Activated naive CD8-positive, alpha-beta T cell treated with anti-CD3 and anti-CD28 coated beads, Interleukin-2, amount 50 U/mL, for 16 hours (primary cell): ENCODE results near the gene PDE8A.
"Not testable (repeated sequence)": the region's sequence is repeated elsewhere in the genome, so short reads cannot be mapped to it uniquely, and the experiment has no call there.

Experiments used
- DNase-seq: peaks from one replicate; pipeline ENCODE4 v3.0.0-alpha.2; 2020; ENCODE audit warnings: low read depth, low spot score

Gene PDE8A

DNA sequence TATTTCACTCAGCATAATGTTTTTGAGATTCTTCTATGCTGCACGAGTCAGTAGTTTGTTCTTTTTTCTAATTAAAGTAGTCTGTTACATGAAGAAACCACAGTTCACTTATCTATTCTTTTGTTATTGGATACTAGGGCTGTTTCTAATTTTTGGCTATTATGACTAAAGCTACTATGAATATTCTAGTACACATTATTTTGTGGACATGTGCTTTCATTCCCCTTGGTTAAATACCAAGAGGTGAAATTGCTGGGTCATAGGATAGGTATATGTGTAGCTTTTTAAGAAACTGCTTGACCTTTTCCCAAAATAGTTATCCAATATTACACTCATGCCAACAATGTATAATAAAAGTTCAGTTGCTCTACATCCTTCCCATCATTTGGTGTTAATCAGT, 8.9 kb downstream of the PDE8A start:
- no peak for DNase-seq

DNA sequence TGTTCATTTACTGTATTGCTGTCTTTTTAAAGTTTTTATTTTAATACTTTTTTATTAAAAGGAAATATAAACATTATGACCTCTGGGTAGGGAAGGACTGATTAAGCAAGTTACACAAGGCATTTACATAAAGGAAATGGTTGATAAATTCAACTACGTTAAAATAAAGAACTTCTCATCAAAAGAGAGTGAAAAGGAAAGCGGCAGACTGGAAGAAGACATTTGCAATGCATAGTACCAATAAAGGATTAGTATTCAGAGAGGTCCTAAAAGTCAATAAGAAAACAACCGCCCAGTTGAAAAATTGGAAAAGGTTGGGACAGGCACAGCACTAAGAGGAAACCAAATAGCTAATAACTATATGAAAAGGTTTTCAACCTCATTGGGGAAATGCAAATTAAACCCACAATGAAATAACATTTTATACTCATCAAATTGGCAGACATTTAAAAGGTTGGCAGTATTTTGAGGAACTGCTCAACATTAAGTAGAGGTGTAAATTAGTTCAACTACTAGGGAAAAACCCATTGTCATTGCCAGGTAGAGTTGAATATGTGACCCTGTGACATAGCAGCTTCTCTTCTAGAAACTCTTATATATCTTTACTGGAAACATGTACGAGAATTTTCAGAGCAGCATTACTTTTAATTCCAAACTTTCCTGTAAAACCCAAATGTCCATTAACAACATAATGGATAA, 9.5 kb downstream of the PDE8A start:
- no peak for DNase-seq

DNA sequence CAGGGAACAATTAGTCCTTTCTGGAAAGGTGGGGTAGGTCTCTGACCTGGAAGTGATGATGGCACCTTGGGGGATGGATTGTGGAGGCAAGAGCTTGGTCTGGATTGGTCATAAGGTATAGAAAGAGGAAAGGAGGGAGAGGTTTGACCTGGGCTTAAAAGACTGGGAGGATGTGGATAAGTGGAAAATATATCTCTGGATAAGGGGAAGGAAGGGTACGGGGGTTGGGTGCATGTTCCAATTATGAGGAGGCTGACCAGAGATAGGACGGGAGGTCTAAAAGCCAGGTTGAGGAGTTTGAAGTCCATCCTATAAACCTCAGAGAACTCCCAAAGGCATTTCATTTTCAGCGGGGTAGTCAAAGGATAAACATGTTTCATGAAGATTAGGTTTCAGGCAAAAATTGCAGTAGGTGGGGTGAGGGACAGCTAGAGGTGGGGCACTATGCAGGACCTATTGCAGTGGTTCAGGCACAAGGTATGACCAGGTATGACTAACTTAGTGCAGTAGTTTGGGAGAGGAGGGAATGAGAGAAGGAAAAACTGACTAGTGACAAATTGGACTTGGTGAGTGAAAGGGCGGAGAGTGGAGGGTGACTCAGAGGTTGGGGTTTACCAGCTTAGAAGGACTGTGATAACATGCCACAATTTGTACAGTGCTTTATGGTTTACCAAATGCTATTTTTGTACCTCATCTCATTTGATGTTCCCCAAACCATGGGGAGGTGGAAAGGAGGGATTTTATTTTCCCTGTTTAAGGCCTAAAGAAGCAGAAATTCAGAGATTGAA, 10.7 kb downstream of the PDE8A start:
- no peak for DNase-seq

- no peak for DNase-seq
Measured at GRCh38 chr15:84996055-84996454, 14.4 kb downstream of the PDE8A start.

DNA sequence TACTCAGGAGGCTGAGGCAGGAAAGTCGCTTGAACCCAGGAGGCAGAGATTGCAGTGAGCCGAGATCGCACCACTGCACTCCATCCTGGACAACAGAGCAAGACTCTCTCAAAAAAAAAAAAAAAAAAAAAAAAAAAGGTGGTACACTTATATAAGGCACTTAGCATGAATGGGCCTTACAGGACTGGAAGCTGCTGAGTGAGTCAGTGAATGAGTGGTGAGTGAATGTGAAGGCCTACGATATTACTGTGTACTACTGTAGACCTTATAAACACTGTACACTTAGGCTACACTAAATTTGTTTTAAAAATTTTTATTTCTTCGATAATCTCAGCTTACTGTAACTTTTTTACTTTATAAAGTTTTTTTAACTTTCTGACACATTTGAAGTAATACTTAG, 15.1 kb downstream of the PDE8A start:
- DNase-seq, result not testable (repeated sequence)

- DNase-seq, result not testable (repeated sequence)
Measured at GRCh38 chr15:84997214-84997613, 15.6 kb downstream of the PDE8A start.

DNA sequence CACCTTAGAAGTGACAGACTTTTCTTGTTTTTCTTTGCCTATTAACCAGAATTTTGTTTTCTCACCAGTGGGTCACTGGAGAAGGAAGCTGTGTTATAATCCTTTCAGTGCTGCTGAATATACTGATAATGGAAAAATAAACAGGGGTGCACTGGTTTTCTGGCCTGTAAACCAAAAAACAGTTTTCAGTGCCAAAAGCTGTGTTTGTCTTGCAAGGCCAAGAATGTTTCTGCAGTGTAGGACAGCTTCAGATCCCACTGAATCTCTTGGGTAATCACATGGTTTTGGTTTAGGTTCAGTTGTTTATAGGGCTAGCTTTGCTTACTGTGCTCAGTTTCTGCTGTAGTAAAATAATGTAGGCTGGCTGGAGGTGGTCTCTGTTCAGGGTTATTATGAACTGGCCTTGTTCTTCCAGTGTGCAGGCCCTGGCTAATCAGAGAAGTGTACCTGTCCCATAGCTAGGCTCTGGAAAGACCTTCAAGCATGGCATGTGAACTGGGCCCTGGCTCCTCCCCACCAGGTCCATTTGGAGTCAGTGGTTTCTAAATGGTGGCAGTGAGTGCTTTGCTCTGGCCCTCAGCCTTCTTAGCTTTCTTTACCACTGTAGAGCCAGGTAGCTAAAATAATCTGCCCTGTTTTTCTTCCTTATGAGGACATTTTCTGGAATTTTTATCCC, 18.7 kb downstream of the PDE8A start:
- no peak for DNase-seq

DNA sequence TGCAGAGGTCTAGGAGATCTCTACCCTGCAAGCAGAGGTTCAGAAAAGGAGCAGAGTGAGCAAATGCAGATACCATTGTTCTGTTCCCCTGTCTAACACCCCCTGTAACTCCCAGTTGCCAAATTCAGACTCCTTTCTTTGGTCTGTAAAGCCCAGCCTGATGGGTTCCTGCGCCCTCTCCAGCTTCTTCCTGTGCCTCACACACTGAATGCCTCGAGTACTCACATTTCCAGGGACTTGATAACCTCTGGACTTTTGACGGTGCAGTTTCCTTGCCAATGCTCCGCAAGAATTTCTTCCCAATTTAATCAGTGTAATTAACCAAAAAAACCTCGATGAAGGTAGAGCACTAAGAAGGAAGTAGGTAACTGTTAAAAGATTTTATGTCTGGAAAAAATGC, 19.3 kb downstream of the PDE8A start:
- DNase-seq, result no peak

DNA sequence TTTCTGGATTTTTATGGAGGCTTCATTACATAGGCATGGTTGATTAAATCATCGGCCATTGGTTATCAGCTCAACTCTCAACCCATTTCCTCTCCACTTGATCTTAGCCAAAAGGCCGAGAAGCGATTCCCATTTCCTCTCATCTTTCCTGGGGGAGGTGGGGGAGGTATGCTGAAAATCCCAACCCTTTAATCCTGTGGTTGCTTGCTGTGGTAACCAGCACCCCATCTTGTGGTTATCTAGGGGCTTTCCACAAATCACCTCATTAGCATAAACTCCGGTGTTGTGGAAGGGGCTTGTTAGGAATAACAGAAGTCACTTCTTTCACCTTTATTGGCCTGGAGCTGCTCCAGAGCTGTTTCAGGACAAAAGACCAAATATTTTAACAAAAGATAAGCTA, 20.9 kb downstream of the PDE8A start:
- DNase-seq, result no peak

- no peak for DNase-seq
Measured at GRCh38 chr15:85003593-85004312, 22.1 kb downstream of the PDE8A start.

GRCh38 chr15:85004550-85004949, 22.9 kb downstream of the PDE8A start:
- no peak for DNase-seq

DNA sequence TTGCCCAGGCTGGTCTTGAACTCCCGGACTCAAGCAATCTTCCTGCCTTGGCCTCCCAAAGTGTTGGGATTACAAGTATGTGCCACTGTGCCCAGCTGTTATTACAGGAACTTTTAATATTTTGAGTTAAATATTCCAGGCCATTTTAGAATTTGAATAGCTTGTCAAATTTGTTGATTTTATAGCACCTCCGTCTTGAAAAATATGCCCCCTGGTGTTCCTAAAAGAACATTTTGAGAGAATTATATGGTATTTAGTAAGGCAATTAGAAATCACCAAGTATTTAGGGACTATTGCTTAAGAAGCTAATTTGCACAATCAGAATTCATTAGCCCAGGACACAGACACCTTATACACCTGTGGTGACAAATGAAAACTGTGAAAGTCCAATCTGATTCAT, 23.7 kb downstream of the PDE8A start:
- no peak for DNase-seq

DNA sequence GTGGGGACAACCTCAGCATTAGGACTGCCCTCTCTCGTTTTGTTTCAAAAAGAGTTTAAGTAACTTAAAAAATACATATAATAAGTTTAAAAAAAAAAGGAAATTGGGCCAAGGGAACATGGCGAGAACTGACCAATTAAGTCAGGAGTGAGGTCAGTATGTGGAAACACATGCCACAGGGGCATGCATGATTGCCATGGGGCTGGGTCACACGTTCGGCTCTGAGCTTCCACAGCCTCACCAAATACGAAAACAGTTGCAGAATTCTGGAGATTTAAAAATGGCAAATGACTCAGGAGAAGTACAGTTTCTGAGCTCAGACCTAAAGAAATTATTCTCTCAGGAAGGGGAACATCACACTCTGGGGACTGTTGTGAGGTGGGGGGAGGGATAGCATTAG, 24.1 kb downstream of the PDE8A start:
- DNase-seq, result no peak

DNA sequence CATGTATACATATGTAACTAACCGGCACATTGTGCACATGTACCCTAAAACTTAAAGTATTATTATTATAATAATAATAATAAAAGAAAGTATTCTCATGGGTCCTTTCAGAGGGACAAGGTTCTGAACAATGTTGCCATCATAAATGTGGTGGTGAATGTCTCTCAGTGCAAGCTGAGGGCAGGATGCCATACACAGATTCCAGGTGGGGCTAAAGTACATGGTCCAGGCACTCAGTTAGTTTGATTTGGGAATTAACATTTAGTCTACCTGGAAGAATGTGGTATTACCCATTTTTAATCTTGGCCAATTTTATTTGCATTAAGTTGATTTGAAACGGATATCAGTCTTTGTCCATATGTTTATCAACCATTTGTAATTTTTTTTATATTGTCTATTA, 24.5 kb downstream of the PDE8A start:
- no peak for DNase-seq

DNA sequence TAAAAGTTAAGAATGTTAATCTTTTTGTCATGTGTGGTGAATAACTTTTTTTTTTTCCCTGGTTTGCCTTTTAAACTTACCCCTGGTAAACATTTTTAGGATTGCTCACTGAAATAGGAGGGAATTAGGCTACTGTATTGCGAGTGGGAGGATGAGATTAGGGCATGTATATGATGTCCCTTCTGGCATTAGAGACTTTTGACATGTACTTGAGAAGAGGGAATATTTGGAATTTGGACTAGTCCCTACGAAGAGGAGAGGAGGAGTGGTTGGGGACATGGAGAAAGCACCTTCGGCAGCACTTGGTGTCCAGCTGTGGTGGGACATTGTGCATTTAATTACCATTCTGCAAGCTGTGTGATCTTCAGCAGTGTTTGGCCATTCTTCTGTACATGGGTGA, 25.0 kb downstream of the PDE8A start:
- no peak for DNase-seq

DNA sequence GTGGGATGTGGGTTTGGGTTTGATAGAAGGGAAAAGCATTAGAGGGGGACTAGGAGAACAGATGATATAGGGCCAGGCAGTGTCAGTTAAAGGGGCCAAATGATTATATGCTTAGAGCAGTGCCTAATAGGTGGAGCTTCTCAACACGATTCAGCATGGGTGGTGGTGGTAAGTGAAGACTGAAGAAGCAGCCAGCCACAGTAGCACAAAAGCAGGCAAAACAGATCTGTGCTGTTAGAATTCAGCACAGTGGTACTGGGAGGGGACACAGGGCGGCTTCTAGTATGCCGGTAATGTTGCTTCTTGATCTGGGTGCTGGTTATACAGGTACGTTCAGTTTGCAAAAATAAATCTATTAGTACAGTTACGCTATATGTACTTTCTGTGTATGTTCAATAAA, 25.5 kb downstream of the PDE8A start:
- no peak for DNase-seq

DNA sequence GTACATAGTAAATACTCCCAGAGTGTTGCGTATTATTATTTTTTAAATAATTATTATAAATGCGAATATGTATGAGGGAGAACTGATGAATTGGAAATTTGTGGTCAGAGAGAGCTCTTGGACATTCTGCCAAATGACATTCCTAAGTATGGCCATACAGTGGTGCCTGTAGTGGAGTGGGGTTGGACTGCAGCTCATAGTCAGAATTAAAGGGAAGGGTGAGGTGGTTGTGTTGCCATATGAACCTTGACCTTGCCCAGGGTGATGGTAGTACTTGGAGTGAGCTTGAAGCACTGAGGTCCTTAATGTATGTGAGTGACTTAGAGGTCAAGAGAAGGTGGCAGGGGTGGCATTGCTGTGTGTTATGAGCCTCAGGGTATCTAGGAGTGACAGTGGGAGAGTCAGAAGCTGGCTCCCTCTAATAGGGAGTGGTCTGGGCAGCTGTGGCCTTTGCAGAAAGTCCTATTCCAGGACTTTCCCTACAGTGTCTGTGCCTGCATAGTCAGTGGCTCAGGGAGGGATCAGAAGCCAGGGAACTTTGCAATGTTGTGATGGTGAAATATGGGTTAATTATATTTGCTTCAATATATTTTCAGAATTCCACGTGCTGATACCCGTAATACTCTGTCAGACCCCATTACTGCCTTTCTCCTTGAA, 26.2 kb downstream of the PDE8A start:
- no peak for DNase-seq

- DNase-seq, result no peak
Measured at GRCh38 chr15:85008474-85009260, 27.0 kb downstream of the PDE8A start.

GRCh38 chr15:85009435-85009834, 27.8 kb downstream of the PDE8A start:
- DNase-seq, result no peak

DNA sequence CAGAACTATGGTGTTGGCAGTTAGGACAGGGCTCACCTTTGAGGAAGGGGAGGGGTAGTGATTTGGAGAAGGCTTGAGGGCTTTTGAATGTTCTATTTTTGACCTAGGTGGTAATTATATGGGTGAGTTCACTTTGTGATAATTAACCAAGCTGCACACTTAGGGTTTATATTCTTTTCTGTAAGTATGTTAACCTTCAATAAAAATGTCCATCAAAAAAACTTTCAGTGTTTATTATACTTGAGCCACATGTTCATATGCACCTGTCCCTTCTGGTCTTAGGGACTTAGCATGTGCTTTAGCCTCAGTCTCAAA, 28.4 kb downstream of the PDE8A start:
- no peak for DNase-seq
